Stimulated activated effector memory CD8-positive, alpha-beta T cell treated with anti-CD3 and anti-CD28 coated beads, Interleukin-12 subunit alpha, Interleukin-12 subunit beta, amount 100 ng/mL, for 72 hours (primary cell): Measurements from ENCODE around the gene ACOT13.
"Not testable (repeated sequence)": the region's sequence is repeated elsewhere in the genome, so short reads cannot be mapped to it uniquely, and the experiment has no call there.

ENCODE experiments used
- ATAC-seq: fragments of 150-1000 bp; cut with Tn5 transposase; 2 replicates; pipeline ENCODE4 v1.10.0; 2021
- DNase-seq, 2 donors: peaks; one replicate each; pipeline ENCODE4 v3.0.0; 2021 to 2022; ENCODE audit warnings: low spot score in 2 of 2
- H3K27ac Mint-ChIP-seq: one replicate; pipeline ENCODE4 v1.8.0; 2022; ENCODE audit warnings: mild to moderate bottlenecking, mixed read lengths
- H3K36me3 Mint-ChIP-seq: one replicate; pipeline ENCODE4 v1.8.0; 2022; ENCODE audit warnings: mild to moderate bottlenecking, mixed read lengths
- H3K4me1 Mint-ChIP-seq: one replicate; pipeline ENCODE4 v1.8.0; 2022; ENCODE audit warnings: mixed read lengths
- H3K4me3 Mint-ChIP-seq: one replicate; pipeline ENCODE4 v1.8.0; 2022; ENCODE audit warnings: mild to moderate bottlenecking, mixed read lengths
- H3K9me3 Mint-ChIP-seq: one replicate; pipeline ENCODE4 v1.8.0; 2022; ENCODE audit warnings: mixed read lengths

The ACOT13 gene

DNA sequence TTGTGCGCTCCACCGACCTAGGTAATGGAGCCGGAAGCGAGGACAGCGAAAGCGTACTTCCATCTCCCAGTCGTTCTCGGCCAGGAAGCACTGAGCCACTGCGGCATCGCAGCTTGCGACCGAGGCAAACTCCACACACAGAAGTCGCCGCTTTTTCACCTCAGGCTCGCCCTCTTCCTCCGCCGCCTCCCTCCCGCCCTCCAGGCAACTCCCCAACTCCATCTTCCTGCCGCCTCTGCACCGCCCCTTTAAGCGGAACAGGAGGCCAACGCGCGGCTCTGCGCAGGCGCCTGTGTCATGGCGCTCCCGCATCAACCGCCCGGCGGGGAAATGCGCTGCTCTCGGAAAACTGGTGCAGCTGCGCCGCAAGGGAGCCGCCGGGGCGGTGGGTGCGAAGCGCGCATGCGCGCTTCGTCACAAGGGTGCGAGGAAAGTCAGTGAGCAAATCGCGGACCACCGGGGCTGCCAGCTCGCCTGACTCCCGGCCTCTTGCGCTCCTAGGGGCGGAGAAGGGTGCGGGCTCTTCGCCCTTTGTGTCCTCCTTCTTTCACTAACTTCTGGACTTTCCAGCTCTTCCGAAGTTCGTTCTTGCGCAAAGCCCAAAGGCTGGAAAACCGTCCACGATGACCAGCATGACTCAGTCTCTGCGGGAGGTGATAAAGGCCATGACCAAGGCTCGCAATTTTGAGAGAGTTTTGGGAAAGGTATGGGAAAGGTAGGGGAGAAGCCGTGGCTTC lies at the start of gene ACOT13, which contains the start of gene TDP2:
TSS of gene ACOT13 (plus strand) at position 437 of the 737 bp plus-strand sequence. CDS start at position 624, 187 bp downstream.
TSS of gene TDP2 (minus strand) at position 259 of the 737 bp plus-strand sequence. CDS start at position 222, 37 bp downstream.
- Mint-ChIP-seq H3K4me3 (peak within 1 kb of the TSS; percentile 87), H3K9me3 (no peaks in the 10 kb centered on the region), H3K27ac (peak within 1 kb of the TSS; percentile 98), H3K36me3 (peaks cover 46% of the 10 kb centered on the region), H3K4me1 (peaks cover 65% of the 10 kb centered on the region)
- ATAC-seq (peak; percentile 96), DNase-seq (peak; percentile 86 to 98)

DNA sequence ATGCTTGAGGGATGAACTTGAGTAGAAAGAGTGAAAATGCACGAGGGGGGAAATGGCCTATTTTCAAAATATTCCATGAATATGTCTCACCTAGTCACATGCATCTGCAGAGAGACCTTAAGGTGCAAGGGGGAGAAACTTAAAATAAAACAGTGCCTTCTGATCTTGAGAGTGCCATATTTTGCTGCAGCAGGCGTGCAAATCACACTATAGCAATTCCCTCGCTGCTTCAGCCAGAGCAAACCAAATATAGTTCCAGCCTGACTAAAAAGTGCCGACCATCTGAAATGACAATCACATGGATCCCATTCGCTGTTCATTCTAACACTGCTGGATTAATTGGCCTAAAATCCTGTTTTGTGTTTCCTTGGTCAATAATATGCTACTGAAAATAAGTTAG lies 47.2 kb upstream of the ACOT13 start:
- Mint-ChIP-seq H3K27ac (no peak overlapping the region), H3K4me3 (no peak overlapping the region), H3K4me1 (no peaks in the 10 kb centered on the region), H3K36me3 (no peaks in the 10 kb centered on the region), H3K9me3 (no peaks in the 10 kb centered on the region)
- ATAC-seq = no peak
- no peak for DNase-seq

DNA sequence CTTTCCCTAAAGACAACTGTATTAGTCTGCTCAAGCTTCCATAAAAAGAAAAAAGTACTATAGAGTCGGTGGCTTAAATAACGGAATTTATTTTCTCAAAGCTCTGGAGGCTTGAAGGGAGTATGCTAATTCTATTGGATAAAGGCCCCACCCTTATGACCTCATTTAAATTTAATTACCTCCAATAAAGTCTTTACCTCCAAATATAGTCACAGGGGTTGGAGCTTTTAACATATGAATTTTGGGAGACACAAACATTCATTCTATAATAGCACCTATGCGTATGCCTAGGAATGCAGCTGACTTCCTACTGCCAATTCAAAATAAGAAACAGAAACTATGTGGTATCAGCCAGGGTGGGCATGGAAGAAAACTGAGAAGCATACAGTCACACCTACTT lies 46.2 kb upstream of the ACOT13 start:
- ATAC-seq (no peak), DNase-seq (no peak)
- no peak overlapping the region for H3K4me3 Mint-ChIP-seq
- H3K27ac Mint-ChIP-seq = no peak overlapping the region
- H3K4me1 Mint-ChIP-seq = no peaks in the 10 kb centered on the region
- no peaks in the 10 kb centered on the region for H3K9me3 Mint-ChIP-seq
- no peaks in the 10 kb centered on the region for H3K36me3 Mint-ChIP-seq

DNA sequence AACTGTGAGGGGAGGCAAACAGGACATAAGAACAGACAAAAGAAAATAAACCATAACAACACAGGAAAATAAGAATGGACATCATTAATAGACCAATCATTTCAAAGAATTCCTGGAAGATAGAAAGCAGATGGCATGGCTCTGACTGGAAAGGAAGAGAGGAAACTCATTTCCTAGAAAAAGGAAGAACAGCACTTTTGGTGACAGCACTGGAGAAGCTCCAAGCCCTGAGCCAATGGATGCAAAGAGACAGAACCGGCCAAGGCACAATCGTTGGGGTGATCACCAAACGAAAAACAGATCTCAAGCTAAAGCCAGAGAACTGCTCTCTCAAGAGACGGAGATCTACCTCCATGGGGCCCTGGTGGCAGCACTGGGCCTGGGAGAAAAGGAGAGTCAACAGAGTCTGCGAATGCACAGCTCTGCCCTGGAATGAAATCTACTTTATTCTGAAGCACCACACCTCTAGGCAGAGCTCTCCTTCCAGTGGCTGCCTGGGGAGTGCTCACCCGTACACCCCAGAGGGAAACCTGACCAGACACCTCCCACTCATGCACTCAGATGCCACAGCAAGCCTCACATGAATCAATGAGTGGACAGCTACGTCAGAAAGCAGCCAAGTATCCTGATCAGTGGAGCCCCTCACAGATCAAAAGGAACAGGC lies 45.1 kb upstream of the ACOT13 start:
- Mint-ChIP-seq H3K9me3 (no peaks in the 10 kb centered on the region), H3K36me3 (no peaks in the 10 kb centered on the region), H3K4me3 (no peak overlapping the region), H3K4me1 (no peaks in the 10 kb centered on the region), H3K27ac (no peak overlapping the region)
- no peak for DNase-seq
- no peak for ATAC-seq

DNA sequence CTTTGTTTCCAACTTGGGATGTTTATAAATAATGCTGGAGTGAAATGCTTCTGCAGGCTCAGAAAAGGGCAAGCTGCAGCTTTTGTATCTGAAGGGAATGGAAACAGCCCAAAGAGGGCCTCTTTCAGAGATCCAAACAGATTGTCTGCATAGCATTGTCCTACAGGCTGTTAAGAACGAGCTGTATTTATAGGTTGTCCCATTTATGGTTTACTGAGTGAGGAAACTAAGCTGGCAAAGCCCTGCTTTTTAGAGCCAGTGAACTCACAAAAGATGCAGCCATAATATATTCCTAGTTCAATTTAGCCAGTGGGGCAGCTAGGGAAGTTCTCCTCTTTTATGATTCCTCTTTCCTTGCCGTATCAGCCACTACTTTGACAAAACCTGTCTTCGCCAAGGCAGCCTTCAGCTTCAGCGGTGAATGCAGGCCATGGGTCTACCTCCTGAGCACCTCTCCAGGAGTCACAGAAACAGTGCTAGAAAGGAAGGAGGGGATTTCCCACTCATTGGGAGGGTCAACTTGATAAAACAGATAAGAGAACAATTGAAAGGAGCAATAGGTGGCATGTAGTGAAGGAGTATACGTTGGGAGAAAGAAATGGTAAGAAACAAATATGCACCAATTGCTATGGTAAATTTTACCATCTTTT lies 35.9 kb upstream of the ACOT13 start:
- no peak for ATAC-seq
- no peaks in the 10 kb centered on the region for H3K9me3 Mint-ChIP-seq
- DNase-seq = no peak
- no peak overlapping the region for H3K27ac Mint-ChIP-seq
- H3K36me3 Mint-ChIP-seq = no peaks in the 10 kb centered on the region
- no peak overlapping the region for H3K4me3 Mint-ChIP-seq
- H3K4me1 Mint-ChIP-seq = no peaks in the 10 kb centered on the region

DNA sequence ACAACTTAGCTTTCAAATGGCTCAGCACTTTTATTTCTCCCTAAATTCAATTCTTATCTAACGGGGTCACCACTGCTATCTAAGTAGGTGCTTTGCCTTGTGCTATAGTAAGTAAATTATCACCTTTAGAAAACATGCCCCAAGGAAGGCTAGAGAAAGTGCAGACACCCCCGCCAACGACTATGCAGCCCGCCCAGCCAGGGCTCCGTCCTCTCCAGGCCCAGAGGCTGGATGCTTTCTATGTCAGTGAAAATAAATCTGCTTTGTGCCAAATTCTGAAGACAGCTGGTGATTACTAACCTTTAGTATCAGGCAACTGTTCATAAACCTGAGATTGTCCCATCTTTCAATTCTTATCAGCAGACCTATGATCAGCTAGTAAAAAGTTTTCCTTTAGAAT lies 35.2 kb upstream of the ACOT13 start:
- Mint-ChIP-seq H3K9me3 (no peaks in the 10 kb centered on the region), H3K4me3 (no peak overlapping the region), H3K4me1 (no peaks in the 10 kb centered on the region), H3K36me3 (no peaks in the 10 kb centered on the region), H3K27ac (no peak overlapping the region)
- DNase-seq (no peak), ATAC-seq (no peak)

DNA sequence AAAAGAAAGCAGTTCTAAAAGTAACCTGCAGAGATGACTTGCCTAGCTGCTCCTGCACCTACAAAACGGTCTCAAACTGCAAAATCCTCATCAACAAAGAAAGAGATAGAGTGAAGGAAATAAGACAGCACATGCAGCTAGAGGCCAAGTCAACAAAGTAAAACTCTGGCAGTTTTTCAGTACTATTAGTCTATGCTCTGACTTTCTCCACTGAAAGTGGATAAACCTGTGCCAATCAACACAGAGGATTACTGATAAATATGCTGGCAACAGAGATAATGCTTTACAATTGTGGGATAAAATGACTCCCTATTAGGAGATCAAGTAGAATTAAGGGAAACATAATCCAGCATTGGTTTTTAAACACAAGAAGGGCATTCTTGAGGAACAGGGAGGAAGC lies 34.3 kb upstream of the ACOT13 start:
- Mint-ChIP-seq H3K27ac (no peak overlapping the region), H3K9me3 (no peaks in the 10 kb centered on the region), H3K4me1 (no peaks in the 10 kb centered on the region), H3K36me3 (no peaks in the 10 kb centered on the region), H3K4me3 (no peak overlapping the region)
- ATAC-seq (no peak), DNase-seq (no peak)

DNA sequence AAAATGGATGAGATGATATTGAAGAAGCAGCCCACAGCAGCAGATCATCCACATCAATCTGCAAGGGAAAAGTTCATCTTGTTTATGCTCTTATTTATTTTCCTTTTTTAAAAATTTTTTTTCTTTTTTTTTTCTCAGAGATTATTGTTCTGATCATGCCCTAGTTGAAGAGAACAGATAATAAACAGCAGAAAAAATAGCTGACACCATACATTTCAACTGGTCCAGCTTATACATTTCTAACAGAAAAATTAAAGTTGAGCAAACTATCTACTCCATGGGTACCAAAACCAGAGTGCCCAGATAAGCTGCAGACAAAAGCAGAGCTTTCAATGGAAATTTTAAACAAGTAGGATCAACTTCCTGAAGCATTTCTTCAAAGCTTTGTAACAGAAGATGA lies 30.2 kb upstream of the ACOT13 start:
- DNase-seq = no peak
- no peaks in the 10 kb centered on the region for H3K36me3 Mint-ChIP-seq
- no peaks in the 10 kb centered on the region for H3K4me1 Mint-ChIP-seq
- H3K4me3 Mint-ChIP-seq = no peak overlapping the region
- no peak overlapping the region for H3K27ac Mint-ChIP-seq
- ATAC-seq = no peak
- H3K9me3 Mint-ChIP-seq = no peaks in the 10 kb centered on the region

DNA sequence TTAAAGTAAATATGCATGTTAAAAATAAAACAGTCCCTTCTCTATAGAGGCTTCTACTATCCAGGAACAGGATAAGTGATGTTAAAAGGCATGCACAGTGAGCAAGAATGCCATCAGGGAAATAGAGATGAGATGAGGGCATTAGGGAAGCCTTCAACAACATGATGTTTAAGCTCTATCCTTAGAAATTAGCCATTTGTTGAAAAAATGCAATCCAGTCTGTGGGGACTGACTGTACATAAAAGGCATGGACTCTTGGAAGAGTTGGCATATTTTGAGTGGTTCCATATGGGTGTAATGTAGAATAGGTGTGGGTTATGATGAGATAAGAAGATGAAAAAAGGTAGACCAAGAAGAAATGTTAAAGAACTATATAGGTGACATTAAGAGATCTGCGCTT lies 26.7 kb upstream of the ACOT13 start:
- ATAC-seq (no peak), DNase-seq (no peak)
- Mint-ChIP-seq H3K4me3 (no peak overlapping the region), H3K27ac (no peak overlapping the region), H3K36me3 (no peaks in the 10 kb centered on the region), H3K9me3 (no peaks in the 10 kb centered on the region), H3K4me1 (peaks cover 1% of the 10 kb centered on the region)

DNA sequence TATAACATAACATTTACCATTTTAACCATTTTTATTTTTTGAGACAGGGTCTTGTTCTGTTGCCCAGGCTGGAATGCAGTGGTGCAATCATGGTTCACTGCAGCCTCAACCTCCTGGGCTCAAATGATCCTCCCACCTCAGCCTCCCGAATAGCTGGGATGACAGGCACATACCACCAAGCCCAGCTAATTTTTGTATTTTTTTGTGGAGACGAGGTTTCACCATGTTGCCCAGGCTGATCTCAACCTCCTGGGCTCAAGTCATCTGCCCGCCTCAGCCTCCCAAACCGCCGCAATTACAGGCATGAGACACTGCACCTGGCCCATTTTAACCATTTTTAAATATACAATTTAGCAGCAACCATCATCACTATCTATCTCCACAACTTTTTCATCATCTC lies 26.2 kb upstream of the ACOT13 start:
- not testable (repeated sequence) for ATAC-seq, H3K9me3 Mint-ChIP-seq, DNase-seq, H3K27ac Mint-ChIP-seq, H3K4me1 Mint-ChIP-seq, H3K36me3 Mint-ChIP-seq, H3K4me3 Mint-ChIP-seq

DNA sequence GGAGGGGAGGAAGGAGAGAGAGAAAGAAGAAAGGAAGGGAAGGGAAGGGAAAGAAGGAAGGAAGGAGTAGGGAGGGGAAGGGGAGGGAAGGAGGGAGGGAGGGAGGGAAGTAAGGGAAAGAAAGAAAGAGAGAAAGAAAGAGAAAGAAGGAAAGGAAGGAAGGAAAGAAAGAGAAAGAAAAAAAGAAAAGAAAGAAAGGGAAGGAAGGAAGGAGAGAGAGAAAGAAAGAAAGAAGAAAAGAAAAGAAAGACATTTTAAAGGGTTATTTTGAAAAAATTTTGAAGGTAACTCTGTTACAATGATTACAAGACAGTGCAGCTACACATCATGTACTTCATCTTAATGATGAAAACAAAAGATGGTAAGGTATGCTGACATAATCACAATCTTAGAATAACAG lies 24.8 kb upstream of the ACOT13 start:
- peaks cover 12% of the 10 kb centered on the region for H3K36me3 Mint-ChIP-seq
- no peak overlapping the region for H3K4me3 Mint-ChIP-seq
- no peak for DNase-seq
- ATAC-seq = no peak
- H3K4me1 Mint-ChIP-seq = peaks cover 16% of the 10 kb centered on the region
- no peaks in the 10 kb centered on the region for H3K9me3 Mint-ChIP-seq
- H3K27ac Mint-ChIP-seq = no peak overlapping the region

DNA sequence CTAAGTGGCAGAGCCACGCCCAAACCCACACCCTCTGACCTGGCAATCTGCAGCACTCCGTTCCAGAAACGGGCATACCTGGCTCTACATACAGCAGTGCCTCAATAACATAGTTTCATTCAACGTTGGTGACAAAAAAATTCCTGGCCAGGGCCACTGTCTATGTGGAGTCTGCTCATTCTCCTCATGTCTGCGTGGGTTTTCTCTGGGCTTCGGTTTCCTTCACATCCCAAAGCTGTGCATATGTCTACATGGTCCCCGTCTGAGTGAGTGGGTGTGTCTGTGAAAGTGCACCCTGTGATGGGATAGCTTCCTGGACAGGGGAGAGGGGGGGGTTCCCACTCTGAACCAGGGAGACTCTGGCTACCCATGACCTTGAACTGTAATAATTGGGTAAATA lies 23.0 kb upstream of the ACOT13 start:
- ATAC-seq (no peak), DNase-seq (no peak)
- H3K4me1 Mint-ChIP-seq = peaks cover 16% of the 10 kb centered on the region
- no peak overlapping the region for H3K27ac Mint-ChIP-seq
- H3K9me3 Mint-ChIP-seq = no peaks in the 10 kb centered on the region
- peaks cover 20% of the 10 kb centered on the region for H3K36me3 Mint-ChIP-seq
- no peak overlapping the region for H3K4me3 Mint-ChIP-seq

DNA sequence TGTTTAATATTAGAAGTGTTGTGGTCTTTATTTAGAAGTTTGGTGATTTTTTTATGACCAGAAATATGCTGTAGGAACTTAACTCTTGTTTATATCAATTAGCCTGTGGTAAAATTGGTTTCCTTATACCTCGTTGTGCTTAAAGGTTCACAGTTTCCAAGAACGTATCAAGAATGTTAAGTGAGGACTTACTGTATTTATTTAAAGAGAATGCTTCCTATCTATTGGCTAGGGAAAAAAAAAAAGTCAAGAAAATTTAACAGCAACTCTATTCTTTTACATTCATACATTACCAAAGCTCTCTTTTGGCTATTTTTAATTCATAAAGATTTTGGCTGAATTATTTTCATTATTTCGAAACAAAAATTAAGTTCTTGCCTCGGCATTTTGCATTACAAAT lies 22.5 kb upstream of the ACOT13 start:
- DNase-seq (no peak), ATAC-seq (no peak)
- no peak overlapping the region for H3K4me3 Mint-ChIP-seq
- H3K36me3 Mint-ChIP-seq = peaks cover 20% of the 10 kb centered on the region
- peaks cover 16% of the 10 kb centered on the region for H3K4me1 Mint-ChIP-seq
- no peaks in the 10 kb centered on the region for H3K9me3 Mint-ChIP-seq
- no peak overlapping the region for H3K27ac Mint-ChIP-seq

DNA sequence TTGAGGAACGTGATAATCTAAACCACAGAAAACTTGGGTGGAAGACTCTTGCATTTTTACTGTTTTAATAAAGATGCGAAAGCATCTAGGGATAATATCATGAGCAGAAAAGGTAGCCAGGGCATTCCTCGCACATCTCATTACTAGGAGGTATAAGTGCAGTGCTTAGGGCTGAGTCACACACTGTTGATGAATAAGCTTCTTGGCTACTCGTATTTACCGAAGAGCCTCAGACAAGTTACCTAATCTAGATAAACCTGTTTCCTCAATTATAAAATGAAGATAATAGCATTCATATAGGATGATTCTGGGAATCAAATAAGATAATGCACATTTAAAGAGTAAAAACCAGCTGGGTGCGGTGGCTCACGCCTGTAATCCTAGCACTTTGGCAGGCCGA lies 20.1 kb upstream of the ACOT13 start:
- H3K36me3 Mint-ChIP-seq = peaks cover 43% of the 10 kb centered on the region
- DNase-seq (no peak), ATAC-seq (no peak)
- peak overlapping the region; percentile 90 for H3K27ac Mint-ChIP-seq
- H3K4me3 Mint-ChIP-seq = peak overlapping the region; percentile 81
- no peaks in the 10 kb centered on the region for H3K9me3 Mint-ChIP-seq
- H3K4me1 Mint-ChIP-seq = peaks cover 16% of the 10 kb centered on the region

DNA sequence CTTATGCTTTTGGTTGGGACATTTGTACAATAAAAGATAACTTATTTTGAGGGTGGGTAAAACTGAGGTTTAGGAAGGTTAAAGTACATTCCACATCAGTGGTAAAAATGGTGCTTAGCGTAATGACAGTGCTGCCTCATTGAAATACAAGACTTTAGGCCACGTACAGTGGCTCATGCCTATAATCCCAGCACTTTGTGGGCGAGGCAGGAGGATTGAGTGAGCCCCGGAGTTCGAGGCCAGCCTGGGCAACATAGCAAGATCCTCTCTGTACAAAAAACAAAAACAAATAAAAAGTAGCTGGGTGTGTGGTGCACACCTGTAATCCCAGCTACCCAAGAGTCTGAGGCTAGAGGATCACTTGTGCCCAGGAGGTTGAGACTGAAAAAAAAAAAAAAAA lies 18.6 kb upstream of the ACOT13 start:
- no peak for DNase-seq
- Mint-ChIP-seq H3K4me1 (peaks cover 16% of the 10 kb centered on the region), H3K9me3 (no peaks in the 10 kb centered on the region), H3K27ac (no peak overlapping the region), H3K36me3 (peaks cover 58% of the 10 kb centered on the region), H3K4me3 (no peak overlapping the region)
- no peak for ATAC-seq

DNA sequence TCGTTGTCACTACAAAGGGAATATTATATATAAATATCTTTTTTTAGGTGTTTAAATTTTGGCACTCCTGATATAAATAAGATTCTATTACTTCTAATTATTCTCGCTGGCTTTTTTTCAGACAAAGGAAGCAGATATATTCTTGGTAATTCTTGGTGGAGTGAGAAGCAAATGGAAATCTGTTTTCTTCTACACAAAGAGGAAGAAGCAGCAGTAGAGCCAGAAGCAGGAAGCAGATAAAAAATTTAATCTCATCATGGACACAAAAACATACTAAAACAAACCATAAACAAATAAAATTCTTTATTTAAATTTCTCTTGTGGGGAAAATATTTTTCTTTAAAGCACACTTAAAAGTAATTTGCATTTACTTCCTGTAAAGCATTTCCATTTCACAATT lies 17.2 kb upstream of the ACOT13 start:
- H3K4me3 Mint-ChIP-seq = no peak overlapping the region
- H3K4me1 Mint-ChIP-seq = peaks cover 16% of the 10 kb centered on the region
- no peaks in the 10 kb centered on the region for H3K9me3 Mint-ChIP-seq
- no peak overlapping the region for H3K27ac Mint-ChIP-seq
- no peak for DNase-seq
- H3K36me3 Mint-ChIP-seq = peaks cover 72% of the 10 kb centered on the region
- no peak for ATAC-seq
